HepG2 (cell line): Measurements from ENCODE around the gene CDHR4. TPM values are rescaled to one million over a fixed set of nuclear protein-coding genes. Genes with fewer than 3 reads are reported as not detected.

Experiments
- ATAC-seq: fragments of 200-7000 bp; cut with Tn5 transposase; 3 replicates; pipeline ENCODE4 v1.9.1; 2020; ENCODE audit warnings: mild to moderate bottlenecking, moderate library complexity
- BruUV-seq: library from RNA; stranded (reverse); fragments of 400-500 nt; replicated peaks from 2 replicates; lab custom pipeline; 2021; lab: Mats Ljungman, UMichigan
- CTCF ChIA-PET: fragments of 300-600 bp; formaldehyde crosslinking; extraction: SDS; loops from one replicate; lab custom pipeline; 2021; ENCODE audit warnings: low total read pairs, inconsistent platforms, low intra/inter-chr PET ratio; lab: Yijun Ruan, JAX
- POLR2A ChIA-PET: fragments of 350-600 bp; sonication (Branson Sonifier 250); formaldehyde crosslinking; loops from one replicate; lab custom pipeline; 2020; ENCODE audit warnings: antibody characterized with exemption, inconsistent platforms; lab: Yijun Ruan, JAX
- DNase-seq: peaks from one replicate; pipeline ENCODE4 v3.0.0-alpha.2; 2015; ENCODE audit warnings: low spot score
- FAIRE-seq: peaks from 3 replicates; lab custom pipeline; 2011; peaks lifted over from hg19 to GRCh38; lab: Jason Lieb, UNC
- H2AFZ ChIP-seq: one replicate; pipeline ENCODE4 v1.6.1; 2011; ENCODE audit warnings: low read length, inconsistent platforms
- H3K27ac ChIP-seq: fragments of 300-600 bp; 3 replicates; pipeline ENCODE4 v1.8.0; 2011; ENCODE audit warnings: mixed run types, mild to moderate bottlenecking, mixed read lengths, low read length, inconsistent platforms; ENCODE audit not compliant: insufficient read depth; ENCODE audit errors: extremely low read length
- H3K27me3 ChIP-seq, 2 experiments: fragments of 200-600 bp in 1 of 2; 2 replicates in 1 of 2; 3 replicates in 1 of 2; pipeline versions ENCODE4 v1.6.0 to v1.8.0; 2011; ENCODE audit warnings: low read length in 2 of 2, mild to moderate bottlenecking in 2 of 2, moderate library complexity in 2 of 2, inconsistent platforms in 1 of 2; ENCODE audit not compliant: insufficient read depth in 2 of 2, control insufficient read depth in 1 of 2
- H3K36me3 ChIP-seq, 2 experiments: fragments of 200-600 bp in 1 of 2; replicated peaks in 1 of 2; 2 replicates in 1 of 2; 3 replicates in 1 of 2; pipeline versions ENCODE4 v1.5.1 to v1.8.0; 2011; ENCODE audit warnings: low read length in 2 of 2, inconsistent platforms in 1 of 2; ENCODE audit not compliant: insufficient read depth in 2 of 2, control insufficient read depth in 1 of 2
- H3K4me1 ChIP-seq: 2 replicates; pipeline ENCODE4 v1.5.1; 2012; ENCODE audit warnings: low read length, inconsistent platforms; ENCODE audit not compliant: insufficient read depth
- H3K4me2 ChIP-seq: 2 replicates; pipeline ENCODE4 v1.6.0; 2011; ENCODE audit warnings: low read depth, low read length, inconsistent platforms
- H3K4me3 ChIP-seq, 3 experiments: fragments of 200-600 bp in 1 of 3; sonication (generic), shearing (Covaris generic) in 1 of 3; replicated peaks in 1 of 3; 2 replicates each; pipeline ENCODE4 v1.5.1; 2011 to 2016; ENCODE audit warnings: low read length in 3 of 3, inconsistent platforms in 2 of 3, low read depth in 2 of 3, mild to moderate bottlenecking in 2 of 3, control low read depth in 1 of 3, mixed read lengths in 1 of 3; ENCODE audit not compliant: insufficient read depth in 1 of 3
- H3K79me2 ChIP-seq: one replicate; pipeline ENCODE4 v1.6.1; 2011; ENCODE audit warnings: low read length, inconsistent platforms; ENCODE audit not compliant: insufficient read depth
- H3K9ac ChIP-seq: 2 replicates; pipeline ENCODE4 v1.6.0; 2011; ENCODE audit warnings: mild to moderate bottlenecking, low read depth, low read length, inconsistent platforms; ENCODE audit not compliant: insufficient read depth
- H3K9me3 ChIP-seq: 2 replicates; pipeline ENCODE4 v1.5.1; 2012; ENCODE audit warnings: mild to moderate bottlenecking, low read length
- H4K20me1 ChIP-seq: 2 replicates; pipeline ENCODE4 v1.6.0; 2011; ENCODE audit warnings: inconsistent platforms, mild to moderate bottlenecking, low read length, moderate library complexity; ENCODE audit not compliant: insufficient read depth
- ARNTL ChIP-seq: sonication (generic); formaldehyde crosslinking; IDR thresholded peaks from 2 replicates; pipeline ENCODE4 v1.4.0; 2020; ENCODE audit warnings: mild to moderate bottlenecking, missing genetic modification reagents
- CREM ChIP-seq, 2 experiments: sonication (generic) in 1 of 2; formaldehyde crosslinking in 1 of 2; IDR thresholded peaks; 2 replicates each; pipeline versions ENCODE4 v1.4.0 to v1.6.1; 2016 to 2020; ENCODE audit warnings: antibody characterized with exemption in 1 of 2, mild to moderate bottlenecking in 1 of 2, missing genetic modification reagents in 1 of 2
- EHMT2 ChIP-seq: fragments of 200-600 bp; sonication (generic); IDR thresholded peaks from 2 replicates; pipeline ENCODE4 v1.7.0; 2017; ENCODE audit warnings: antibody characterized with exemption, low read depth, low read length, borderline replicate concordance
- FOXJ3 ChIP-seq: sonication (generic); formaldehyde crosslinking; IDR thresholded peaks from 2 replicates; pipeline ENCODE4 v1.4.0; 2020; ENCODE audit warnings: missing genetic modification reagents, mild to moderate bottlenecking, borderline replicate concordance
- MIXL1 ChIP-seq: IDR thresholded peaks from 2 replicates; pipeline ENCODE4 v1.6.1; 2016
- MNT ChIP-seq: fragments of 450-650 bp; IDR thresholded peaks from 2 replicates; pipeline ENCODE4 v1.6.1; 2016
- RBM22 ChIP-seq: fragments of 200-400 bp; formaldehyde crosslinking; optimal IDR thresholded peaks from 2 replicates; pipeline ENCODE3; 2017; ENCODE audit warnings: mild to moderate bottlenecking, low read length, moderate library complexity
- TCF12 ChIP-seq, 2 experiments: fragments of 450-650 bp in 1 of 2; sonication (generic) in 1 of 2; formaldehyde crosslinking in 1 of 2; IDR thresholded peaks; 2 replicates each; pipeline versions ENCODE4 v1.6.1 to v1.8.0; 2017 to 2022; ENCODE audit warnings: antibody characterized with exemption in 1 of 2, mild to moderate bottlenecking in 1 of 2, missing genetic modification reagents in 1 of 2, moderate library complexity in 1 of 2
- TCF7 ChIP-seq: sonication (generic); IDR thresholded peaks from 2 replicates; pipeline ENCODE4 v1.6.1; 2016; ENCODE audit warnings: antibody characterized with exemption, low read depth
- TEAD2 ChIP-seq: sonication (generic); formaldehyde crosslinking; IDR thresholded peaks from 2 replicates; pipeline ENCODE4 v1.9.0; 2021; ENCODE audit warnings: missing genetic modification reagents
- ZBTB1 ChIP-seq: sonication (generic); formaldehyde crosslinking; IDR thresholded peaks from 2 replicates; pipeline ENCODE4 v1.4.0; 2020; ENCODE audit warnings: missing genetic modification reagents, borderline replicate concordance
- ZBTB25 ChIP-seq: IDR thresholded peaks from 2 replicates; pipeline ENCODE4 v1.6.1; 2018; ENCODE audit warnings: missing genetic modification reagents
- ZNF234 ChIP-seq: sonication (generic); formaldehyde crosslinking; conservative IDR thresholded peaks from 2 replicates; pipeline ENCODE4 v1.5.1; 2020; ENCODE audit warnings: mild to moderate bottlenecking, missing genetic modification reagents
- ZNF468 ChIP-seq: sonication (generic); formaldehyde crosslinking; IDR thresholded peaks from 2 replicates; pipeline ENCODE4 v1.8.0; 2022; ENCODE audit warnings: mild to moderate bottlenecking, moderate library complexity, missing genetic modification reagents
- ZNF570 ChIP-seq: sonication (generic); formaldehyde crosslinking; IDR thresholded peaks from 2 replicates; pipeline ENCODE4 v1.4.0; 2020; ENCODE audit warnings: mild to moderate bottlenecking, missing genetic modification reagents, borderline replicate concordance
- ZNF660 ChIP-seq: sonication (generic); formaldehyde crosslinking; IDR thresholded peaks from 2 replicates; pipeline ENCODE4 v1.5.1; 2020; ENCODE audit warnings: mild to moderate bottlenecking, low read depth, missing genetic modification reagents, borderline replicate concordance
- ZNF703 ChIP-seq: sonication (generic); formaldehyde crosslinking; IDR thresholded peaks from 2 replicates; pipeline ENCODE4 v1.5.1; 2020; ENCODE audit warnings: missing genetic modification reagents, mild to moderate bottlenecking, moderate library complexity, borderline replicate concordance
- ZNF766 ChIP-seq: sonication (generic); formaldehyde crosslinking; IDR thresholded peaks from 2 replicates; pipeline ENCODE4 v1.5.0; 2020; ENCODE audit warnings: missing genetic modification reagents, borderline replicate concordance
- WGBS: methylation state at CpG from one replicate; pipeline ENCODE4 v1.1.6; 2017; ENCODE audit warnings: low lambda C conversion rate; 5-methylcytosine and 5-hydroxymethylcytosine counted together
- in situ Hi-C: cut with HindIII; loops from 2 replicates; pipeline ENCODE4 v1.10.0; 2017; ENCODE audit warnings: low pct_unique_long_range_greater_than_20kb; ENCODE audit not compliant: extremely low pct_ligation_motif_present
- intact Hi-C: fragments of 100-400 bp; cut with micrococcal nuclease; formaldehyde crosslinking; loops from one replicate; pipeline ENCODE4 v1.10.0; 2022; ENCODE audit not compliant: unreplicated experiment
- polyA plus RNA-seq, 8 experiments: library from polyadenylated mRNA; depleted of rRNA in 3 of 8; stranded (reverse) in 7 of 8; unstranded in 1 of 8; fragments of >200 nt; fragmentation: Illumina TruSeq in 4 of 8; extraction: Trizol in 4 of 8; gene quantifications; 2 replicates each; pipeline versions ENCODE4 v1.2.1 to v1.2.3, GENCODE V29; 2011 to 2016; ENCODE audit warnings: low read depth in 4 of 8, missing spikeins in 1 of 8, mixed read lengths in 1 of 8; ENCODE audit not compliant: insufficient read depth in 1 of 8
- total RNA-seq, 5 experiments: library from RNA; depleted of rRNA; stranded (reverse); fragments of >200 nt; fragmentation: Illumina TruSeq; extraction: Trizol; gene quantifications; 2 replicates each; pipeline ENCODE4 v1.2.3, GENCODE V29; 2016; ENCODE audit warnings: low read depth in 1 of 5
- TF ChIP-seq, protein P1 (sequence below): sonication (generic); formaldehyde crosslinking; IDR thresholded peaks from 2 replicates; pipeline ENCODE4 v1.5.0; 2020; ENCODE audit warnings: missing genetic modification reagents, mild to moderate bottlenecking, borderline replicate concordance

CDHR4 gene
- total and polyA plus RNA-seq, 2 of the 13 experiments (the other 11 are each of a cell fraction or from before 2014, with no cell fraction given) = 0.21 TPM; not detected in 1

DNA sequence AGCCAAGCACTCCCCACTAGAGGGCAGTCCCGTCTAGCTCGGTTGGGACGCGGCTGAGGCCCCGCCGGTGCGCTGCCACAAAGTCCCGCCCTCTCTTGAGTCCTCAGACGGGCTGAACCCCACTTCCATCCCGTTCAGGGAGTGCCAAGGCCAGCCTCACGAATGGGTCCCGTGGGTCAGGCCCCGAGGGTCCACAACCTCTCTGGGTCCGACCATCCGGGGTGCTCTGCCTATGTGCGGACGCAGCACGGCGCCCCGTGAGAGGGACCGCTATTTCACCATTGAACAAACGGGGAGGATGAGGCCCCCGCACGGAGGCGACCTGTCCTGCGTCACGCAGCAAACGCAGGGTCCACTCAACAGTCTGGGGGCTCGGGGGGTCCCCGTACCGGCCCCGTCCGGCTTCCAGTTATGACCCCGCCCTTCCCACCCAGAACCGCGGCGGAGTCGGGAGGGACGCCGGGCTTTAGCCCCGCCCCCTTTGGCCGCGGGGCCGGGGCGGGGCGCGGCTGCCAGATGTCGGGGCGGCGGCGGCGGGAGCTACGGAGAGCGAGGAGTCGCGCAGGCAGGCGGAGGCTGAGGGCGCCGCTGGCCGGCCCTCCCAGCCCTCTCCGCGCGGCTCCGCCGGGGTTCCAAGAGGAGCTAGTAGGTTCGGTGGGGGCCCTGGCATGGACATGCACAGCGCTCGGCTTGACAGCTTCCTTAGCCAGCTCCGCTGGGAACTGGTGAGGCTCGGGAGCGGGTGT is 3.2 kb upstream of the CDHR4 start, which contains the start of gene INKA1:
Gene INKA1 (plus strand): TSS at position 543 of the 746 bp plus-strand sequence. CDS start 132 bp downstream, at position 675.
- intact Hi-C loops (loop anchor here (1.0 kb wide), 2 partner anchors 36 to 103 kb away; no protein-coding TSS in a partner anchor), in situ Hi-C loops (loop anchor here (10.0 kb wide), 1 partner anchor 102 kb away; the partner anchor contains the start of gene MST1R)
- H3K4me3 ChIP-seq = peak within 1 kb of the TSS; percentile 73 to 89 (median 85)
- H3K27ac ChIP-seq = no peak within 1 kb of the TSS
- BruUV-seq = no TSS peak
- no peaks in the 10 kb centered on the region for H3K36me3 ChIP-seq
- CTCF ChIA-PET = interaction anchor here (1.3 to 2.2 kb wide), 2 partner anchors 36 to 103 kb away, joined by 6 to 27 read pairs; no protein-coding TSS in a partner anchor
- POLR2A ChIA-PET = interaction anchor here (0.5 to 2.8 kb wide), 11 partner anchors 11 to 126 kb away, joined by 3 to 22 read pairs (median 4); partner anchors contain the start of genes IP6K1 and UBA7
- H4K20me1 ChIP-seq = no peaks in the 10 kb centered on the region
- H3K4me1 ChIP-seq = peaks cover 78% of the 10 kb centered on the region
- WGBS = 0% methylated on average over 2 of the region's 71 CpGs
- FAIRE-seq (no peak), DNase-seq (peak; percentile 75), ATAC-seq (peak; percentile 77)
- peak within 1 kb of the TSS; percentile 93 for H3K4me2 ChIP-seq
- H3K27me3 ChIP-seq = peaks cover 0 to 12% of the 10 kb centered on the region in 2 experiments; a peak in 3 of 5 replicates
- peak within 1 kb of the TSS; percentile 50; the same call in 1 of the 2 replicates for H3K9ac ChIP-seq
- H3K9me3 ChIP-seq = no peaks in the 10 kb centered on the region
- no peaks in the 10 kb centered on the region for H3K79me2 ChIP-seq
- no peak within 1 kb of the TSS for H2AFZ ChIP-seq
- TF ChIP-seq MNT (no peak), ZNF468 (CRISPR knock-in tag) (0 out of 2 replicates have a peak, but pooled peaks have one; percentile 65), ZBTB25 (peak; percentile 70; the same call in 1 of the 2 replicates), TCF12 (IDR thresholded peaks at IDR 0.05) (no peak), TCF12 (CRISPR knock-in tag; IDR thresholded peaks at IDR 0.05) (no peak), TEAD2 (CRISPR knock-in tag) (no peak), ARNTL (CRISPR knock-in tag) (no peak), ZNF766 (CRISPR knock-in tag) (no peak), ZNF570 (CRISPR knock-in tag) (no peak), ZNF234 (0 out of 2 replicates have a peak, but pooled peaks have one; percentile 53), ZNF660 (no peak), ZBTB1 (CRISPR knock-in tag) (no peak), ZNF703 (CRISPR knock-in tag) (no peak), TCF7 (no peak), FOXJ3 (CRISPR knock-in tag) (no peak), CREM (IDR thresholded peaks at IDR 0.05) (no peak), CREM (CRISPR knock-in tag; IDR thresholded peaks at IDR 0.05) (no peak), RBM22 (no peak), EHMT2 (no peak), MIXL1 (CRISPR knock-in tag) (no peak)
- TF ChIP-seq, protein P1, sequence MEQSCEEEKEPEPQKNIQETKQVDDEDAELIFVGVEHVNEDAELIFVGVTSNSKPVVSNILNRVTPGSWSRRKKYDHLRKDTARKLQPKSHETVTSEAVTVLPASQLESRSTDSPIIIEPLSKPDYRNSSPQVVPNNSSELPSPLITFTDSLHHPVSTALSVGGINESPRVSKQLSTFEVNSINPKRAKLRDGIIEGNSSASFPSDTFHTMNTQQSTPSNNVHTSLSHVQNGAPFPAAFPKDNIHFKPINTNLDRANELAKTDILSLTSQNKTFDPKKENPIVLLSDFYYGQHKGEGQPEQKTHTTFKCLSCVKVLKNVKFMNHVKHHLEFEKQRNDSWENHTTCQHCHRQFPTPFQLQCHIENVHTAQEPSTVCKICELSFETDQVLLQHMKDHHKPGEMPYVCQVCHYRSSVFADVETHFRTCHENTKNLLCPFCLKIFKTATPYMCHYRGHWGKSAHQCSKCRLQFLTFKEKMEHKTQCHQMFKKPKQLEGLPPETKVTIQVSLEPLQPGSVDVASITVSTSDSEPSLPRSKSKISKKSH (CRISPR knock-in tag) = peak; percentile 53; the same call in 1 of the 2 replicates
